Measurements from ENCODE around the gene OPA1. TPM values are rescaled to one million over a fixed set of nuclear protein-coding genes. Genes with fewer than 3 reads are reported as not detected.

Gene OPA1
- total RNA-seq, 1 experiment from 2014 or later = 72.0 TPM

GRCh38 chr3:193735850-193736249, 142.8 kb downstream of the OPA1 start:
- Histone ChIP-seq H3K36me3 (ENCODE audit: control insufficient read depth in 1 of 2, insufficient read depth in 2 of 2, low read length in 2 of 2) (no peaks in the 10 kb centered on the region), H2AFZ (ENCODE audit: low read depth, low read length, poor library complexity, severe bottlenecking) (no peak overlapping the region), H3K27me3 (ENCODE audit: insufficient read depth, low read length) (no peaks in the 10 kb centered on the region), H3K4me2 (ENCODE audit: low read length) (no peak overlapping the region), H3K4me1 (ENCODE audit: control insufficient read depth in 1 of 2, insufficient read depth in 2 of 2, low read length in 2 of 2) (peaks cover 0 to 11% of the 10 kb centered on the region in 2 experiments; a peak in 2 of 4 replicates), H4K20me1 (ENCODE audit: insufficient read depth) (no peaks in the 10 kb centered on the region), H3K9ac (ENCODE audit: low read length) (no peak overlapping the region), H3K79me2 (ENCODE audit: insufficient read depth, low read length) (no peaks in the 10 kb centered on the region), H3K27ac (ENCODE audit: low read depth, low read length) (no peak overlapping the region), H3K9me2 (ENCODE audit: insufficient read depth) (no peaks in the 10 kb centered on the region), H3K9me3 (ENCODE audit: control insufficient read depth in 1 of 2, insufficient read depth in 1 of 2, low read depth in 1 of 2, low read length in 2 of 2) (no peaks in the 10 kb centered on the region), H3K4me3 (replicated peaks in 1 of 2; ENCODE audit: low read depth in 1 of 2, low read length in 2 of 2) (no peak overlapping the region)
- TF ChIP-seq YY1 (IDR thresholded peaks at IDR 0.05; ENCODE audit: extremely low read depth, insufficient replicate concordance, low read depth, low read length) = no peak
- no TSS peak for BruUV-seq (replicated peaks)
- DNase-seq (ENCODE audit: low read depth, low spot score) = no peak
- intact Hi-C loops (cut with micrococcal nuclease) = no loop called here
- POLR2A ChIA-PET = no interaction called here
- RAD21 ChIA-PET (ENCODE audit: low non-redundant PET in 1 of 2, low total read pairs in 2 of 2, uncharacterized antibody in 2 of 2, unreplicated experiment in 2 of 2) = no interaction called here
- CTCF ChIA-PET = no interaction called here
- no peak for ATAC-seq

DNA sequence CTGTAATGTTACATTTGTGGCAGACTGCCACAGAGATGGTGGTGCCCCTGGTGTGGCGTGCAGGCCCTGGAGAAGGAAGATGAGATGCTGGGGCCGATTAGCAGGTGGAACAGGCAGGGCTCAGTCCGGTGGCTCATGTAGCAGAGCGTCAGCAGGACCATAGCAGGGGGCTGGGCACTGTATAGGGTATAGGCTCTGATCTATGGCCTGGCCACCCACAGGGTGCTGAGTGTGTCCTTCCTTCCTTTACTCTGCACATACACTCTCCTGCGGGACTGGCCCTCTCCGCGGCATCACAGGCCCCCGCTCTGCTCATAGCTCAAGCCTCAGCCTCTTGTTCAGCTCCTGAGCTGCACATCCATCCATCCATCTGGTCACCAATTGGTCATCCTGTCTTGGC, 143.6 kb downstream of the OPA1 start:
- BruUV-seq (replicated peaks) = no TSS peak
- Histone ChIP-seq H3K79me2 (ENCODE audit: insufficient read depth, low read length) (no peaks in the 10 kb centered on the region), H3K27me3 (ENCODE audit: insufficient read depth, low read length) (no peaks in the 10 kb centered on the region), H3K27ac (ENCODE audit: low read depth, low read length) (no peak overlapping the region), H3K9me2 (ENCODE audit: insufficient read depth) (no peaks in the 10 kb centered on the region), H3K36me3 (ENCODE audit: control insufficient read depth in 1 of 2, insufficient read depth in 2 of 2, low read length in 2 of 2) (no peaks in the 10 kb centered on the region), H4K20me1 (ENCODE audit: insufficient read depth) (no peaks in the 10 kb centered on the region), H2AFZ (ENCODE audit: low read depth, low read length, poor library complexity, severe bottlenecking) (no peak overlapping the region), H3K4me3 (replicated peaks in 1 of 2; ENCODE audit: low read depth in 1 of 2, low read length in 2 of 2) (no peak overlapping the region), H3K4me1 (ENCODE audit: control insufficient read depth in 1 of 2, insufficient read depth in 2 of 2, low read length in 2 of 2) (peaks cover 0 to 11% of the 10 kb centered on the region in 2 experiments; a peak in 2 of 4 replicates), H3K9me3 (ENCODE audit: control insufficient read depth in 1 of 2, insufficient read depth in 1 of 2, low read depth in 1 of 2, low read length in 2 of 2) (no peaks in the 10 kb centered on the region), H3K4me2 (ENCODE audit: low read length) (no peak overlapping the region), H3K9ac (ENCODE audit: low read length) (no peak overlapping the region)
- CTCF ChIA-PET = no interaction called here
- DNase-seq (ENCODE audit: low read depth, low spot score) (no peak), ATAC-seq (no peak)
- intact Hi-C loops (cut with micrococcal nuclease) = no loop called here
- RAD21 ChIA-PET (ENCODE audit: low non-redundant PET in 1 of 2, low total read pairs in 2 of 2, uncharacterized antibody in 2 of 2, unreplicated experiment in 2 of 2) = no interaction called here
- POLR2A ChIA-PET = no interaction called here
- no peak for TF ChIP-seq EZH2 (IDR thresholded peaks at IDR 0.05)
- no peak for TF ChIP-seq FOSL1 (IDR thresholded peaks at IDR 0.05; ENCODE audit: low read depth)
- TF ChIP-seq EZH2phosphoT487 (IDR thresholded peaks at IDR 0.05; ENCODE audit: borderline replicate concordance) = no peak
- TF ChIP-seq CBX3 (IDR thresholded peaks at IDR 0.05; ENCODE audit: low read depth) = no peak
- TF ChIP-seq TCF7L2 (IDR thresholded peaks at IDR 0.05; ENCODE audit: borderline replicate concordance, extremely low read depth, insufficient read depth, insufficient read length) = no peak
- no peak for TF ChIP-seq ATF3 (IDR thresholded peaks at IDR 0.05)
- TF ChIP-seq EGR1 (IDR thresholded peaks at IDR 0.05; ENCODE audit: low read depth) = no peak
- TF ChIP-seq SP1 (IDR thresholded peaks at IDR 0.05; ENCODE audit: low read depth) = no peak
- TF ChIP-seq CTCF (IDR thresholded peaks at IDR 0.05 in 2 of 3, conservative IDR thresholded peaks at IDR 0.05 in 1 of 3; ENCODE audit: borderline replicate concordance in 1 of 3, insufficient read depth in 1 of 3, low read depth in 2 of 3, low read length in 2 of 3) = no peak
- no peak for TF ChIP-seq SIN3A (IDR thresholded peaks at IDR 0.05; ENCODE audit: low read depth)
- no peak for TF ChIP-seq POLR2AphosphoS5 (IDR thresholded peaks at IDR 0.05; ENCODE audit: low read depth, low read length)

All from HCT116 (cell line).